Chondrocyte (in vitro differentiated cells): ENCODE data around the gene NRSN2. TPM values are rescaled to one million over a fixed set of nuclear protein-coding genes. Genes with fewer than 3 reads are reported as not detected.

Experiments
- DNase-seq: peaks from one replicate; pipeline ENCODE4 v3.0.0; 2021; ENCODE audit warnings: mixed read lengths, low spot score
- H3K27ac Mint-ChIP-seq: one replicate; pipeline ENCODE4 v1.8.0; 2021; ENCODE audit warnings: mild to moderate bottlenecking, moderate library complexity, mixed read lengths; ENCODE audit not compliant: unreplicated experiment
- H3K27me3 Mint-ChIP-seq: 2 replicates; pipeline ENCODE4 v1.8.0; 2021; ENCODE audit warnings: low read depth, mixed read lengths
- H3K36me3 Mint-ChIP-seq: 2 replicates; pipeline ENCODE4 v1.8.0; 2021; ENCODE audit warnings: low read depth, mixed read lengths
- H3K4me1 Mint-ChIP-seq: 2 replicates; pipeline ENCODE4 v1.8.0; 2021; ENCODE audit warnings: low read depth, mild to moderate bottlenecking, mixed read lengths
- H3K4me3 Mint-ChIP-seq: one replicate; pipeline ENCODE4 v1.8.0; 2021; ENCODE audit warnings: mild to moderate bottlenecking, moderate library complexity, mixed read lengths; ENCODE audit not compliant: unreplicated experiment
- H3K9me3 Mint-ChIP-seq: 2 replicates; pipeline ENCODE4 v1.8.0; 2021; ENCODE audit warnings: low read depth, mixed read lengths
- CTCF ChIP-seq: fragments of 200-600 bp; sonication (generic); IDR thresholded peaks from 2 replicates; pipeline ENCODE4 v1.5.0; 2021; ENCODE audit warnings: antibody characterized with exemption, mild to moderate bottlenecking, moderate library complexity
- total RNA-seq: library from RNA; stranded (reverse); gene quantifications from 3 replicates; pipeline ENCODE4 v1.2.1, GENCODE V29; 2021

The NRSN2 gene
- total RNA-seq, 1 donor from 2014 or later = 77.1 TPM

- TF ChIP-seq CTCF = peak; percentile 39
- no peak for DNase-seq
Measured at GRCh38 chr20:380763-381580, 34.1 kb downstream of the NRSN2 start.

GRCh38 chr20:381581-382290 is 34.8 kb downstream of the NRSN2 start:
- no peaks in the 10 kb centered on the region for H3K9me3 Mint-ChIP-seq
- peaks cover 31% of the 10 kb centered on the region for H3K4me1 Mint-ChIP-seq
- peak; percentile 10 for TF ChIP-seq CTCF
- DNase-seq = no peak
- H3K4me3 Mint-ChIP-seq = peak overlapping the region; percentile 79
- H3K27me3 Mint-ChIP-seq = no peaks in the 10 kb centered on the region
- peaks cover 8% of the 10 kb centered on the region for H3K36me3 Mint-ChIP-seq
- peak overlapping the region; percentile 97 for H3K27ac Mint-ChIP-seq

More at GRCh38 chr20:380763-381580, 34.1 kb downstream of the NRSN2 start:
- peaks cover 7% of the 10 kb centered on the region for H3K36me3 Mint-ChIP-seq
- peak overlapping the region; percentile 99 for H3K27ac Mint-ChIP-seq
- H3K4me1 Mint-ChIP-seq = peaks cover 31% of the 10 kb centered on the region
- H3K4me3 Mint-ChIP-seq = peak overlapping the region; percentile 79
- H3K9me3 Mint-ChIP-seq = no peaks in the 10 kb centered on the region
- H3K27me3 Mint-ChIP-seq = no peaks in the 10 kb centered on the region

GRCh38 chr20:382291-383115 is 35.6 kb downstream of the NRSN2 start:
- H3K9me3 Mint-ChIP-seq = no peaks in the 10 kb centered on the region
- DNase-seq = no peak
- peaks cover 9% of the 10 kb centered on the region for H3K36me3 Mint-ChIP-seq
- H3K27ac Mint-ChIP-seq = peak overlapping the region; percentile 97
- H3K4me1 Mint-ChIP-seq = peaks cover 31% of the 10 kb centered on the region
- peak overlapping the region; percentile 79 for H3K4me3 Mint-ChIP-seq
- no peak for TF ChIP-seq CTCF
- H3K27me3 Mint-ChIP-seq = no peaks in the 10 kb centered on the region

GRCh38 chr20:383889-384288 is 37.0 kb downstream of the NRSN2 start:
- H3K27ac Mint-ChIP-seq = peak overlapping the region; percentile 97
- peaks cover 23% of the 10 kb centered on the region for H3K36me3 Mint-ChIP-seq
- no peaks in the 10 kb centered on the region for H3K9me3 Mint-ChIP-seq
- H3K4me1 Mint-ChIP-seq = peaks cover 37% of the 10 kb centered on the region
- no peak for TF ChIP-seq CTCF
- peak overlapping the region; percentile 79 for H3K4me3 Mint-ChIP-seq
- no peak for DNase-seq
- H3K27me3 Mint-ChIP-seq = no peaks in the 10 kb centered on the region

GRCh38 chr20:384723-385122 is 37.8 kb downstream of the NRSN2 start:
- DNase-seq = no peak
- H3K4me1 Mint-ChIP-seq = peaks cover 37% of the 10 kb centered on the region
- H3K9me3 Mint-ChIP-seq = no peaks in the 10 kb centered on the region
- H3K36me3 Mint-ChIP-seq = peaks cover 27% of the 10 kb centered on the region
- H3K27ac Mint-ChIP-seq = peak overlapping the region; percentile 97
- TF ChIP-seq CTCF = no peak
- no peak overlapping the region for H3K4me3 Mint-ChIP-seq
- H3K27me3 Mint-ChIP-seq = no peaks in the 10 kb centered on the region
